Measurements from ENCODE around the gene ORMDL1.

- TF ChIP-seq, protein P1, sequence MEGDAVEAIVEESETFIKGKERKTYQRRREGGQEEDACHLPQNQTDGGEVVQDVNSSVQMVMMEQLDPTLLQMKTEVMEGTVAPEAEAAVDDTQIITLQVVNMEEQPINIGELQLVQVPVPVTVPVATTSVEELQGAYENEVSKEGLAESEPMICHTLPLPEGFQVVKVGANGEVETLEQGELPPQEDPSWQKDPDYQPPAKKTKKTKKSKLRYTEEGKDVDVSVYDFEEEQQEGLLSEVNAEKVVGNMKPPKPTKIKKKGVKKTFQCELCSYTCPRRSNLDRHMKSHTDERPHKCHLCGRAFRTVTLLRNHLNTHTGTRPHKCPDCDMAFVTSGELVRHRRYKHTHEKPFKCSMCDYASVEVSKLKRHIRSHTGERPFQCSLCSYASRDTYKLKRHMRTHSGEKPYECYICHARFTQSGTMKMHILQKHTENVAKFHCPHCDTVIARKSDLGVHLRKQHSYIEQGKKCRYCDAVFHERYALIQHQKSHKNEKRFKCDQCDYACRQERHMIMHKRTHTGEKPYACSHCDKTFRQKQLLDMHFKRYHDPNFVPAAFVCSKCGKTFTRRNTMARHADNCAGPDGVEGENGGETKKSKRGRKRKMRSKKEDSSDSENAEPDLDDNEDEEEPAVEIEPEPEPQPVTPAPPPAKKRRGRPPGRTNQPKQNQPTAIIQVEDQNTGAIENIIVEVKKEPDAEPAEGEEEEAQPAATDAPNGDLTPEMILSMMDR (IDR thresholded peaks at IDR 0.05; ENCODE audit: poor library complexity) = no peak
- TF ChIP-seq EZH2 (IDR thresholded peaks at IDR 0.05; ENCODE audit: borderline replicate concordance) = no peak
- TF ChIP-seq EZH2phosphoT487 (IDR thresholded peaks at IDR 0.05; ENCODE audit: low read depth, severe bottlenecking, unreplicated experiment) = no peak
These were observed 54.7 kb downstream of the ORMDL1 start for GRCh38 chr2:189729430-189729829.
